Measurements from ENCODE around the gene SCP2.
"Not testable (repeated sequence)": the region's sequence is repeated elsewhere in the genome, so short reads cannot be mapped to it uniquely, and the experiment has no call there.

The SCP2 gene

GRCh38 chr1:52917156-52917555 is 9.9 kb upstream of the SCP2 start:
- no peak for DNase-seq (ENCODE audit: low read depth in 2 of 2)

- no peak for DNase-seq (ENCODE audit: low read depth in 2 of 2)
These were observed 9.5 kb upstream of the SCP2 start for GRCh38 chr1:52917581-52917980.

- DNase-seq (ENCODE audit: low read depth in 2 of 2) = no peak
These were observed 8.9 kb upstream of the SCP2 start for GRCh38 chr1:52918201-52918600.

GRCh38 chr1:52919051-52919722 is 7.9 kb upstream of the SCP2 start:
- no peak for DNase-seq (ENCODE audit: low read depth in 2 of 2)

GRCh38 chr1:52919723-52920483 is 7.2 kb upstream of the SCP2 start:
- DNase-seq (ENCODE audit: low read depth in 2 of 2) = no peak

GRCh38 chr1:52920791-52921291 is 6.2 kb upstream of the SCP2 start:
- no peak for DNase-seq (ENCODE audit: low read depth in 2 of 2)

GRCh38 chr1:52925571-52926005 is 1.5 kb upstream of the SCP2 start:
- DNase-seq (ENCODE audit: low read depth in 2 of 2) = no peak

- DNase-seq (ENCODE audit: low read depth in 2 of 2) = no peak
These were observed 238 bp upstream of the SCP2 start for GRCh38 chr1:52926864-52927211.

GRCh38 chr1:52928015-52928404 is 934 bp downstream of the SCP2 start:
- no peak for DNase-seq (ENCODE audit: low read depth in 2 of 2)

- DNase-seq (ENCODE audit: low read depth in 2 of 2) = no peak
These were observed 1.9 kb downstream of the SCP2 start for GRCh38 chr1:52929019-52929418.

GRCh38 chr1:52937433-52938182 is 10.5 kb downstream of the SCP2 start:
- DNase-seq (ENCODE audit: low read depth in 2 of 2) = no peak

- no peak for DNase-seq (ENCODE audit: low read depth in 2 of 2)
These were observed 11.0 kb downstream of the SCP2 start for GRCh38 chr1:52938183-52938451.

- DNase-seq (ENCODE audit: low read depth in 2 of 2) = no peak
These were observed 16.9 kb downstream of the SCP2 start for GRCh38 chr1:52943876-52944416.

GRCh38 chr1:52944566-52944965 is 17.5 kb downstream of the SCP2 start:
- no peak for DNase-seq (ENCODE audit: low read depth in 2 of 2)

GRCh38 chr1:52947490-52947889 is 20.4 kb downstream of the SCP2 start:
- DNase-seq (ENCODE audit: low read depth in 2 of 2) = no peak

- not testable (repeated sequence) for DNase-seq (ENCODE audit: low read depth in 2 of 2)
These were observed 22.5 kb downstream of the SCP2 start for GRCh38 chr1:52949602-52950001.

- DNase-seq (ENCODE audit: low read depth in 2 of 2) = no peak
These were observed 25.0 kb downstream of the SCP2 start for GRCh38 chr1:52952112-52952511.

- no peak for DNase-seq (ENCODE audit: low read depth in 2 of 2)
These were observed 28.3 kb downstream of the SCP2 start for GRCh38 chr1:52955129-52955970.

GRCh38 chr1:52963101-52963500 is 36.0 kb downstream of the SCP2 start:
- no peak for DNase-seq (ENCODE audit: low read depth in 2 of 2)

GRCh38 chr1:52967666-52968065 is 40.6 kb downstream of the SCP2 start:
- DNase-seq (ENCODE audit: low read depth in 2 of 2) = no peak

GRCh38 chr1:52969234-52969633 is 42.2 kb downstream of the SCP2 start:
- not testable (repeated sequence) for DNase-seq (ENCODE audit: low read depth in 2 of 2)

GRCh38 chr1:52970149-52970548 is 43.1 kb downstream of the SCP2 start:
- no peak for DNase-seq (ENCODE audit: low read depth in 2 of 2)

Data from stimulated activated CD8-positive, alpha-beta memory T cell treated with anti-CD3 and anti-CD28 coated beads, Interleukin-7, amount 100 ng/mL, for 1 hour (primary cell).